Naive thymus-derived CD8-positive, alpha-beta T cell (primary cell): Measurements from ENCODE around the gene FADS6. TPM values are rescaled to one million over a fixed set of nuclear protein-coding genes. Genes with fewer than 3 reads are reported as not detected.

Experiments
- ATAC-seq, 2 donors: fragments of 150-1000 bp; cut with Tn5 transposase in 1 of 2; sonication (Bioruptor Pico), chemical (Tn5 transposase) in 1 of 2; 1 replicate in 1 of 2; 2 replicates in 1 of 2; pipeline ENCODE4 v1.10.0; 2021; ENCODE audit warnings: mild to moderate bottlenecking in 2 of 2, moderate library complexity in 2 of 2
- POLR2A ChIA-PET: fragments of 350-600 bp; sonication (Branson Sonifier 250); formaldehyde crosslinking; loops from one replicate; lab custom pipeline; 2021; ENCODE audit warnings: antibody characterized with exemption; lab: Charles Lee
- DNase-seq, 10 donors: peaks; one replicate each; pipeline versions ENCODE4 v3.0.0 to v3.0.0-alpha.2; 2020 to 2022
- H3K27ac Mint-ChIP-seq, 10 donors: one replicate each; pipeline ENCODE4 v1.8.0; 2020 to 2022; ENCODE audit warnings: mild to moderate bottlenecking in 10 of 10, mixed read lengths in 10 of 10, moderate library complexity in 4 of 10, inconsistent platforms in 1 of 10
- H3K27me3 Mint-ChIP-seq, 5 donors: one replicate each; pipeline ENCODE4 v1.8.0; 2021 to 2022; ENCODE audit warnings: mixed read lengths in 5 of 5
- H3K36me3 Mint-ChIP-seq, 3 donors: one replicate each; pipeline ENCODE4 v1.8.0; 2020 to 2022; ENCODE audit warnings: mixed read lengths in 3 of 3, mild to moderate bottlenecking in 2 of 3, inconsistent platforms in 1 of 3
- H3K4me1 Mint-ChIP-seq, 4 donors: one replicate each; pipeline ENCODE4 v1.8.0; 2021 to 2022; ENCODE audit warnings: mixed read lengths in 4 of 4
- H3K4me3 Mint-ChIP-seq, 10 donors: one replicate each; pipeline ENCODE4 v1.8.0; 2020 to 2022; ENCODE audit warnings: mild to moderate bottlenecking in 10 of 10, mixed read lengths in 10 of 10, moderate library complexity in 6 of 10, inconsistent platforms in 1 of 10
- H3K9me3 Mint-ChIP-seq, 9 donors: one replicate each; pipeline ENCODE4 v1.8.0; 2020 to 2022; ENCODE audit warnings: mixed read lengths in 9 of 9, mild to moderate bottlenecking in 3 of 9, inconsistent platforms in 1 of 9, moderate library complexity in 1 of 9
- polyA plus RNA-seq, 3 donors: library from polyadenylated mRNA; unstranded; fragments of 300-500 nt; fragmentation: Illumina TruSeq; gene quantifications; one replicate each; pipeline ENCODE4 v1.2.3, GENCODE V29; 2021
- total RNA-seq, 8 experiments: library from RNA in 2 of 8; stranded (reverse) in 2 of 8; gene quantifications; one replicate each; pipeline ENCODE4 v1.2.3 and lab custom pipeline; 2021 to 2026

FADS6 gene
- total and polyA plus RNA-seq, 5 experiments from 2014 or later: not detected

- H3K27ac Mint-ChIP-seq: no peak overlapping the region
- H3K4me3 Mint-ChIP-seq: peak overlapping the region in 3 of 10 donors; percentile 48 to 68 (median 57)
- H3K9me3 Mint-ChIP-seq: no peaks in the 10 kb centered on the region
- no peak for ATAC-seq
- H3K27me3 Mint-ChIP-seq: peaks cover 20 to 86% (median 46%) of the 10 kb centered on the region in 5 donors
- DNase-seq: no peak
- H3K36me3 Mint-ChIP-seq: peaks cover 0 to 7% (median 0%) of the 10 kb centered on the region in 3 donors
- POLR2A ChIA-PET: no interaction called here
- H3K4me1 Mint-ChIP-seq: peaks cover 8 to 18% (median 14%) of the 10 kb centered on the region in 4 donors
Observed at GRCh38 chr17:74925242-74925641, 31.8 kb upstream of the FADS6 start.

- H3K27ac Mint-ChIP-seq: peak within 1 kb of the TSS in 1 of 10 donors; percentile 48
- peaks cover 8 to 18% (median 14%) of the 10 kb centered on the region in 4 donors for H3K4me1 Mint-ChIP-seq
- no peaks in the 10 kb centered on the region for H3K9me3 Mint-ChIP-seq
- DNase-seq (peak in 2 of 10 donors; percentile 18 to 22), ATAC-seq (peak; percentile 28 to 35)
- POLR2A ChIA-PET: no interaction called here
- peaks cover 20 to 85% (median 43%) of the 10 kb centered on the region in 5 donors for H3K27me3 Mint-ChIP-seq
- peaks cover 0 to 5% (median 0%) of the 10 kb centered on the region in 3 donors for H3K36me3 Mint-ChIP-seq
- H3K4me3 Mint-ChIP-seq: peak within 1 kb of the TSS; percentile 41 to 76 (median 68)
Observed at GRCh38 chr17:74924250-74924948, 31.0 kb upstream of the FADS6 start, which contains the start of gene OTOP2. TSS of gene OTOP2 (plus strand) at chr17:74924273. CDS start at chr17:74924633, 360 bp downstream.

GRCh38 chr17:74923538-74924249 lies 30.3 kb upstream of the FADS6 start:
- H3K27ac Mint-ChIP-seq: no peak overlapping the region
- peak overlapping the region; percentile 37 to 73 (median 58) for H3K4me3 Mint-ChIP-seq

GRCh38 chr17:74922694-74923537 lies 29.5 kb upstream of the FADS6 start, which contains the start of gene USH1G:
TSS of gene USH1G (minus strand) at chr17:74923255. CDS start at chr17:74923073, 182 bp downstream.
- ATAC-seq: peak; percentile 58 to 64
- no peaks in the 10 kb centered on the region for H3K9me3 Mint-ChIP-seq
- peak in 3 of 10 donors; percentile 14 to 70 (median 20) for DNase-seq
- peaks cover 16 to 87% (median 34%) of the 10 kb centered on the region in 5 donors for H3K27me3 Mint-ChIP-seq
- peaks cover 0 to 5% (median 0%) of the 10 kb centered on the region in 3 donors for H3K36me3 Mint-ChIP-seq
- POLR2A ChIA-PET: interaction anchor here (0.6 kb wide), 1 partner anchor 589 kb away, joined by 5 read pairs; no protein-coding TSS in a partner anchor
- H3K27ac Mint-ChIP-seq: no peak within 1 kb of the TSS
- peaks cover 8 to 18% (median 14%) of the 10 kb centered on the region in 4 donors for H3K4me1 Mint-ChIP-seq
- H3K4me3 Mint-ChIP-seq: peak within 1 kb of the TSS; percentile 54 to 79 (median 64)

More at GRCh38 chr17:74923538-74924249, 30.3 kb upstream of the FADS6 start:
- no peaks in the 10 kb centered on the region for H3K9me3 Mint-ChIP-seq
- H3K27me3 Mint-ChIP-seq: peaks cover 19 to 88% (median 40%) of the 10 kb centered on the region in 5 donors
- POLR2A ChIA-PET: interaction anchor here (0.6 kb wide), 1 partner anchor 590 kb away, joined by 5 read pairs; no protein-coding TSS in a partner anchor
- peak; percentile 76 to 83 for ATAC-seq
- H3K36me3 Mint-ChIP-seq: peaks cover 0 to 5% (median 0%) of the 10 kb centered on the region in 3 donors
- peaks cover 8 to 18% (median 14%) of the 10 kb centered on the region in 4 donors for H3K4me1 Mint-ChIP-seq
- DNase-seq: peak; percentile 43 to 81 (median 70)

GRCh38 chr17:74922172-74922571 lies 28.7 kb upstream of the FADS6 start:
- Mint-ChIP-seq H3K4me1 (peaks cover 8 to 18% (median 14%) of the 10 kb centered on the region in 4 donors), H3K27ac (no peak overlapping the region), H3K4me3 (peak overlapping the region in 6 of 10 donors; percentile 38 to 75 (median 67)), H3K27me3 (peaks cover 15 to 81% (median 30%) of the 10 kb centered on the region in 5 donors), H3K36me3 (peaks cover 0 to 5% (median 0%) of the 10 kb centered on the region in 3 donors), H3K9me3 (no peaks in the 10 kb centered on the region)
- POLR2A ChIA-PET: no interaction called here
- DNase-seq (no peak), ATAC-seq (no peak)

GRCh38 chr17:74921769-74922168 lies 28.3 kb upstream of the FADS6 start:
- Mint-ChIP-seq H3K4me3 (no peak overlapping the region), H3K27me3 (peaks cover 15 to 81% (median 32%) of the 10 kb centered on the region in 5 donors), H3K4me1 (peaks cover 8 to 18% (median 14%) of the 10 kb centered on the region in 4 donors), H3K9me3 (no peaks in the 10 kb centered on the region), H3K36me3 (peaks cover 0 to 5% (median 0%) of the 10 kb centered on the region in 3 donors), H3K27ac (no peak overlapping the region)
- DNase-seq (no peak), ATAC-seq (no peak)
- POLR2A ChIA-PET: no interaction called here

GRCh38 chr17:74921026-74921681 lies 27.7 kb upstream of the FADS6 start:
- no peak overlapping the region for H3K4me3 Mint-ChIP-seq
- peaks cover 0 to 5% (median 0%) of the 10 kb centered on the region in 3 donors for H3K36me3 Mint-ChIP-seq
- peak overlapping the region in 2 of 10 donors; percentile 72 to 75 for H3K27ac Mint-ChIP-seq
- ATAC-seq: no peak
- POLR2A ChIA-PET: no interaction called here
- DNase-seq: no peak
- H3K27me3 Mint-ChIP-seq: peaks cover 13 to 78% (median 30%) of the 10 kb centered on the region in 5 donors
- peaks cover 8 to 18% (median 14%) of the 10 kb centered on the region in 4 donors for H3K4me1 Mint-ChIP-seq
- no peaks in the 10 kb centered on the region for H3K9me3 Mint-ChIP-seq

GRCh38 chr17:74920642-74921025 lies 27.2 kb upstream of the FADS6 start:
- Mint-ChIP-seq H3K27me3 (peaks cover 11 to 74% (median 33%) of the 10 kb centered on the region in 5 donors), H3K4me1 (peaks cover 8 to 18% (median 14%) of the 10 kb centered on the region in 4 donors), H3K36me3 (peaks cover 0 to 5% (median 0%) of the 10 kb centered on the region in 3 donors), H3K4me3 (no peak overlapping the region), H3K9me3 (no peaks in the 10 kb centered on the region), H3K27ac (peak overlapping the region in 2 of 10 donors; percentile 72 to 75)
- POLR2A ChIA-PET: no interaction called here
- DNase-seq (no peak), ATAC-seq (no peak)

- Mint-ChIP-seq H3K27me3 (peaks cover 7 to 70% (median 30%) of the 10 kb centered on the region in 5 donors), H3K36me3 (peaks cover 0 to 5% (median 0%) of the 10 kb centered on the region in 3 donors), H3K9me3 (no peaks in the 10 kb centered on the region), H3K4me3 (no peak overlapping the region), H3K27ac (peak overlapping the region in 1 of 10 donors; percentile 5), H3K4me1 (peaks cover 8 to 18% (median 14%) of the 10 kb centered on the region in 4 donors)
- DNase-seq: no peak
- ATAC-seq: no peak
- POLR2A ChIA-PET: no interaction called here
Observed at GRCh38 chr17:74920306-74920620, 26.8 kb upstream of the FADS6 start.

- H3K27ac Mint-ChIP-seq: no peak overlapping the region
- POLR2A ChIA-PET: interaction anchor here (0.6 kb wide), 2 partner anchors 38 to 845 kb away, joined by 3 to 4 read pairs; no protein-coding TSS in a partner anchor
- no peaks in the 10 kb centered on the region for H3K9me3 Mint-ChIP-seq
- peak overlapping the region in 1 of 10 donors; percentile 14 for H3K4me3 Mint-ChIP-seq
- peaks cover 0 to 4% (median 0%) of the 10 kb centered on the region in 3 donors for H3K36me3 Mint-ChIP-seq
- no peak for DNase-seq
- H3K27me3 Mint-ChIP-seq: peaks cover 2 to 64% (median 24%) of the 10 kb centered on the region in 5 donors
- peaks cover 7 to 16% (median 13%) of the 10 kb centered on the region in 4 donors for H3K4me1 Mint-ChIP-seq
- ATAC-seq: no peak
Observed at GRCh38 chr17:74919440-74920305, 26.2 kb upstream of the FADS6 start.
